Stimulated activated effector memory CD8-positive, alpha-beta T cell treated with anti-CD3 and anti-CD28 coated beads, Interleukin-12 subunit alpha, Interleukin-12 subunit beta, amount 100 ng/mL, for 72 hours (primary cell): ENCODE data around the gene KCTD13.
"Not testable (repeated sequence)": the region's sequence is repeated elsewhere in the genome, so short reads cannot be mapped to it uniquely, and the experiment has no call there.

Experiments
- ATAC-seq: fragments of 150-1000 bp; cut with Tn5 transposase; 2 replicates; pipeline ENCODE4 v1.10.0; 2021
- DNase-seq, 2 donors: peaks; one replicate each; pipeline ENCODE4 v3.0.0; 2021 to 2022; ENCODE audit warnings: low spot score in 2 of 2
- H3K27ac Mint-ChIP-seq: one replicate; pipeline ENCODE4 v1.8.0; 2022; ENCODE audit warnings: mild to moderate bottlenecking, mixed read lengths
- H3K36me3 Mint-ChIP-seq: one replicate; pipeline ENCODE4 v1.8.0; 2022; ENCODE audit warnings: mild to moderate bottlenecking, mixed read lengths
- H3K4me1 Mint-ChIP-seq: one replicate; pipeline ENCODE4 v1.8.0; 2022; ENCODE audit warnings: mixed read lengths
- H3K4me3 Mint-ChIP-seq: one replicate; pipeline ENCODE4 v1.8.0; 2022; ENCODE audit warnings: mild to moderate bottlenecking, mixed read lengths
- H3K9me3 Mint-ChIP-seq: one replicate; pipeline ENCODE4 v1.8.0; 2022; ENCODE audit warnings: mixed read lengths

KCTD13 gene

GRCh38 chr16:29921034-29921385, 5.0 kb downstream of the KCTD13 start:
- H3K27ac Mint-ChIP-seq, result peak overlapping the region; percentile 4
- ATAC-seq (no peak), DNase-seq (no peak)
- no peaks in the 10 kb centered on the region for H3K9me3 Mint-ChIP-seq
- peaks cover 84% of the 10 kb centered on the region for H3K36me3 Mint-ChIP-seq
- peaks cover 32% of the 10 kb centered on the region for H3K4me1 Mint-ChIP-seq
- H3K4me3 Mint-ChIP-seq, result no peak overlapping the region

GRCh38 chr16:29920288-29921033, 5.6 kb downstream of the KCTD13 start:
- H3K36me3 Mint-ChIP-seq, result peaks cover 81% of the 10 kb centered on the region
- no peak overlapping the region for H3K4me3 Mint-ChIP-seq
- ATAC-seq, result no peak
- no peaks in the 10 kb centered on the region for H3K9me3 Mint-ChIP-seq
- no peak for DNase-seq
- peaks cover 29% of the 10 kb centered on the region for H3K4me1 Mint-ChIP-seq
- peak overlapping the region; percentile 4 for H3K27ac Mint-ChIP-seq

- no peak for DNase-seq
- Mint-ChIP-seq H3K4me1 (peaks cover 12% of the 10 kb centered on the region), H3K4me3 (no peak overlapping the region), H3K36me3 (peaks cover 84% of the 10 kb centered on the region), H3K9me3 (no peaks in the 10 kb centered on the region), H3K27ac (no peak overlapping the region)
- no peak for ATAC-seq
These were observed 9.0 kb downstream of the KCTD13 start for GRCh38 chr16:29916979-29917378.

DNA sequence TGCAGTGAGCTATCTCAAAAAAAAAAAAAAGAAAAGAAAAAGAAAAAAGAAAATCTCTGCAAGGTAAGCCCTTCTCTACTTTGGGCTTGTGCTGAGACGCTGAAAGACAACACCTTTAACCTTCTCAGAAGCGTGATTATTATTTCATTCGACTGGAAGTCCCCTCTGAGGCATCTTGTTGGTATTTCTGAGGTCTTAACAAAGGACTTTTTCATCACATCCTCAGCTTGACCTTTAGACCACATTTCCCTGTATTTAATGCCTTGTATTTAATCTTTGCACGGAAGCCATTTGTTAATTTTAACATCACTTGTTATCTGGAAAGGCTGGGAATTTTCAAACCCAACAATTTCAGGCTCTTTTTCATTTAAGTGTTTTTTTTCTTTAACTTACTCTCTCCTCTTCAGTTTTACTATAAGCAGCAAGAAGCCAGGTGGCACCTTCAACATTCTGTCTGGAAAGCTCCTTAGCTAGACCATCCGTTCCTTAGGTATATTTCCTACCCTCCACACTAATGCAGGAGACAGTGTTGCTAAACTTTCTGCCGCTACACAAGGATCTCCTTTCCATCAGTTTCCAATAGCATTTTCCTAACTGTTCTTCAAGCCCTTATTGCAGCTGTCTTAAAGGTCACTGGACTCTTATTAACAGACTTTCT, 10.3 kb downstream of the KCTD13 start:
- Mint-ChIP-seq H3K4me1 (peaks cover 7% of the 10 kb centered on the region), H3K27ac (peak overlapping the region; percentile 52), H3K9me3 (no peaks in the 10 kb centered on the region), H3K4me3 (no peak overlapping the region), H3K36me3 (peaks cover 74% of the 10 kb centered on the region)
- ATAC-seq (no peak), DNase-seq (no peak)

DNA sequence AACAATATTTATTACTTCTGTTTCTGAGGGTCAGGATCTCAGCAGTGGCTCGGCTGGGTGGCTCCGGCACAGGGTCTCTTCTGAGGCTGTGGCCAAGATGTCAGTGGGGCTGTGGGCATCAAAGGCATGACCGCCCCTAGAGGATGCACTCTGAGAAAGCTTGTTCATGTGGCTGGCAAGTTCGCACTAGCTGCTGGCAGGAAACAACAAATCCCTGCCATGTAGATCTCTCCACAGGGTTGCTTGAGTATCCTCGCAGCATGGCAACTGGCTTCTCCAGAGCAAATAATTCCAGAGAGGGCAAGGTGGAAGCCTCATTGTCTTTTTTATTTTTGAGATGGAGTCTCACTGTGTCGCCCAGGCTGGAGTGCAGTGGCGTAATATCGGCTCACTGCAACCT, 12.5 kb downstream of the KCTD13 start:
- ATAC-seq, result no peak
- H3K9me3 Mint-ChIP-seq, result no peaks in the 10 kb centered on the region
- H3K27ac Mint-ChIP-seq, result no peak overlapping the region
- no peak overlapping the region for H3K4me3 Mint-ChIP-seq
- no peaks in the 10 kb centered on the region for H3K4me1 Mint-ChIP-seq
- DNase-seq, result no peak
- H3K36me3 Mint-ChIP-seq, result peaks cover 51% of the 10 kb centered on the region

- Mint-ChIP-seq H3K4me3 (no peak overlapping the region), H3K36me3 (peaks cover 48% of the 10 kb centered on the region), H3K4me1 (no peaks in the 10 kb centered on the region), H3K9me3 (no peaks in the 10 kb centered on the region), H3K27ac (no peak overlapping the region)
- DNase-seq (no peak), ATAC-seq (no peak)
These were observed 13.9 kb downstream of the KCTD13 start for GRCh38 chr16:29912087-29912486.

DNA sequence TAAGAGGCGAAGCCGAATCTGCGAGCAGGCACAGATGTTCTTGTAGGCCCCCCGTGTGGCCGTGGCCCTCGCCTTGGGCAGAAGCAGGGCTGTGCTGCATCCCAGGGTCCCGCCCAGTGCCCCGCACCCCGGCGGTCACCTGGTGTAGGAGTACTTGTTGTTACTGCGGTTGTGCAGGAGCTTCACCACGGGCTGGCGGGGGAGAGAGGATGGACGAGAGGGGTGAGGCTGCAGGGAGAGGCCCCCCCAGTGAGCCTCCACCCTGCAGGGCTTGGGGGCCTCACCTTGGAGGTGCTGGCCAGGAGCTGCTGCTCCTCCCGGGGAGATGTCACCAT, 14.4 kb downstream of the KCTD13 start:
- Mint-ChIP-seq H3K9me3 (no peaks in the 10 kb centered on the region), H3K36me3 (peaks cover 45% of the 10 kb centered on the region)

GRCh38 chr16:29910819-29911675, 15.0 kb downstream of the KCTD13 start:
- DNase-seq (no peak), ATAC-seq (no peak)
- H3K4me1 Mint-ChIP-seq, result no peaks in the 10 kb centered on the region
- peaks cover 51% of the 10 kb centered on the region for H3K36me3 Mint-ChIP-seq
- H3K27ac Mint-ChIP-seq, result no peak overlapping the region
- no peaks in the 10 kb centered on the region for H3K9me3 Mint-ChIP-seq
- no peak overlapping the region for H3K4me3 Mint-ChIP-seq

More for the DNA sequence above, 14.4 kb downstream of the KCTD13 start:
- H3K4me1 Mint-ChIP-seq, result no peaks in the 10 kb centered on the region
- no peak overlapping the region for H3K27ac Mint-ChIP-seq
- ATAC-seq (no peak), DNase-seq (no peak)
- no peak overlapping the region for H3K4me3 Mint-ChIP-seq

DNA sequence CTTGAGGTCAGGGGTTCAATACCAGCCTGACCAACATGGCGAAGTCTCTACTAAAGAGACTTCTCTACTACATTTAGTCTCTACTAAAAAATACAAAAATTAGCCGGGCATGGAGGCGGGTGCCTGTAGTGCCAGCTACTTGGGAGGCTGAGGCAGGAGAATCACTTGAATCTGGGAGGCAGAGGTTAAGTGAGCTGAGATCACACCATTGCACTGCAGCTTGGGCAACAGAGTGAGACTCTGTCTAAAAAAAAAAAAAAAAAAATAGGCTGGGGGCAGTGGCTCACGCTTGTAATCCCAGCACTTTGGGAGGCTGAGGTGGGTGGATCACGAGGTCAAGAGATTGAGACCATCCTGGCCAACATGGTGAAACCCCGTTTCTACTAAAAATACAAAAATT, 16.2 kb downstream of the KCTD13 start:
- H3K4me1 Mint-ChIP-seq, H3K9me3 Mint-ChIP-seq, DNase-seq, ATAC-seq, H3K4me3 Mint-ChIP-seq, H3K27ac Mint-ChIP-seq: not testable (repeated sequence)
- peaks cover 46% of the 10 kb centered on the region for H3K36me3 Mint-ChIP-seq

DNA sequence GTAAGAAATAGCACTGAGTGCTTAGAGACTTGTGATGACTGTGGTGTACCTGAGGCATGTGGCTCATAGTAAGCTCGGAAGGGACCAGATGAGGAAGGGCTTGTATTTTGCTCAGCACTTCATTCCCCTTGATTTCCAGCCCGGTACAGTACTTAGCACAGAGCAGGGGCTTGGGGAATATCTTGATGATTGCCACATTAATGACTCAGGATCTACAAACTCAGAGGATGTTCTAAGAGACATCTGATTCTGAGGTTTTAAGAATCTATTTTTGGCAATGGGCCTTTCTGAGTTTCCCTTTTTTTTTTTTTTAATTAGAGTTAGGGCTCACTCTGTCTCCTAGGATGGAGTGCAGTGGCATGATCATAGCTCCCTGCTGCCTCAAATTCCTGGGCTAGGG, 16.6 kb downstream of the KCTD13 start:
- ATAC-seq (no peak), DNase-seq (no peak)
- Mint-ChIP-seq H3K36me3 (peaks cover 41% of the 10 kb centered on the region), H3K4me1 (no peaks in the 10 kb centered on the region), H3K4me3 (no peak overlapping the region), H3K27ac (peak overlapping the region; percentile 14), H3K9me3 (no peaks in the 10 kb centered on the region)

- no peak for ATAC-seq
- H3K36me3 Mint-ChIP-seq, result peaks cover 35% of the 10 kb centered on the region
- H3K4me3 Mint-ChIP-seq, result no peak overlapping the region
- DNase-seq, result no peak
- no peaks in the 10 kb centered on the region for H3K9me3 Mint-ChIP-seq
- peak overlapping the region; percentile 14 for H3K27ac Mint-ChIP-seq
- peaks cover under 1% of the 10 kb centered on the region for H3K4me1 Mint-ChIP-seq
These were observed 17.3 kb downstream of the KCTD13 start for GRCh38 chr16:29908719-29909220.

GRCh38 chr16:29907973-29908372, 18.1 kb downstream of the KCTD13 start:
- Mint-ChIP-seq H3K36me3 (peaks cover 27% of the 10 kb centered on the region), H3K4me1 (peaks cover 6% of the 10 kb centered on the region), H3K4me3 (no peak overlapping the region), H3K9me3 (no peaks in the 10 kb centered on the region), H3K27ac (peak overlapping the region; percentile 14)
- DNase-seq, result no peak
- no peak for ATAC-seq

DNA sequence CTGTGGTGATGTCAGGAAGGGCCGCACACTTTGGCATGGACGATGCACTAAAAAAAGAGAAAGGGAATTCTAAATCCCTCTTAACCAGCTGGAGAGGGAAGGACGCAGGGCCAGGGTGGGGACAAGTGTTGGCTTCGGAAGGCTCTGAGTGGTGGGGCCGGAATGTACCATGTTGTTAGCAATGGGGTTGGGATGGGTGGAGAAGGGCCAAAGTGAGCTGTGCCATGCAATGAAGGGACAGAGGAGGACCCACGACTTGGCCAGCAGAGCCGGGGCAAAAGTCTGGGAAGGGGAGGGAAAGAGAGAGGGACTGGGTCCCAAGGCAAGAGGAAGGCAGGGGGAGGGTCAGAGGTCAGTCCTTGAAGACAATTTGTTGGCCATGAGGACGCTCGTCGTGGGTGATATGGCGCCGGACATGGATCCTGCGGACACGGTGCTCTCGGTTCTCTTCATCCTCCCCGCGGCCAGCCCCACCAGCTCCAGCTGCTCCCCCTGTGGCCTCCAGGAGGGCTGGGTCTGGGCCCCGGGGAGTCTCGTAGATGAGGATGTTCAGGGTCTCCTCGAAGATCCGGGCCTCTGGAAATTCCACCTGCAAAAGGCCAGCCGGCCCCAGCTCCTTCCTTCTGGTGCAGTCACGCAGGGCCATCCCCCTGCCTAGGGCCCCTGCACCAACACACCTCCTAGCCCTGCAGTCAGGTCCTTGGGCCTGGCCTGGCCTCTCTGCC, 19.3 kb downstream of the KCTD13 start:
- no peak for ATAC-seq
- no peak for DNase-seq
- Mint-ChIP-seq H3K4me1 (peaks cover 6% of the 10 kb centered on the region), H3K27ac (no peak overlapping the region), H3K9me3 (no peaks in the 10 kb centered on the region), H3K4me3 (no peak overlapping the region), H3K36me3 (peaks cover 14% of the 10 kb centered on the region)

GRCh38 chr16:29905668-29906067, 20.4 kb downstream of the KCTD13 start:
- H3K4me3 Mint-ChIP-seq, result no peak overlapping the region

DNA sequence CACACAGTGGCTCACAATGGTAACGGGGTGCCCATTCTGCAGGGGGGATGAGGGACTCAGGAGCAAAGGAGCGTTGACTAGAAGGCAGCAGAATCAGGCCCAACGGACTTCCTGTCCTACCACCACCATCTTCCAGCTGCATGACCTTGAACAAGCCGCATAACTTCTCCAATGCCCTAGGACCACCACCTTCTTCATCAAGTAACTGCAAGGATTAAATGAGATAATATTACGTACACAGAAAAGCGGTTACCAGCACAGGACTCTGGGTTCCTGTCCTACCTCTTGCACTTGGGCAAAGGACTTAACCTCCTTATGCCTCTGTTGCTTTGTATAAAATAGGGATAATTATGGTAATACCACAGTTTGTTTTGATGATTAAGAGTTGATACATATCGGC, 21.1 kb downstream of the KCTD13 start:
- peaks cover 15% of the 10 kb centered on the region for H3K4me1 Mint-ChIP-seq

More at GRCh38 chr16:29905668-29906067, 20.4 kb downstream of the KCTD13 start:
- peaks cover 10% of the 10 kb centered on the region for H3K4me1 Mint-ChIP-seq
- no peaks in the 10 kb centered on the region for H3K9me3 Mint-ChIP-seq
- H3K27ac Mint-ChIP-seq, result no peak overlapping the region
- peaks cover 14% of the 10 kb centered on the region for H3K36me3 Mint-ChIP-seq
- DNase-seq, result no peak
- ATAC-seq, result no peak

More for the DNA sequence above, 21.1 kb downstream of the KCTD13 start:
- Mint-ChIP-seq H3K27ac (no peak overlapping the region), H3K36me3 (peaks cover 14% of the 10 kb centered on the region), H3K4me3 (no peak overlapping the region), H3K9me3 (no peaks in the 10 kb centered on the region)
- ATAC-seq (no peak), DNase-seq (no peak)
